Germinal center (tissue), 1 donor: ENCODE measurements around the gene C12orf42.
"Not testable (repeated sequence)": the region's sequence is repeated elsewhere in the genome, so short reads cannot be mapped to it uniquely, and the experiment has no call there.

Experiments
- DNase-seq: peaks from one replicate; pipeline ENCODE4 v3.0.0; 2012; ENCODE audit warnings: mixed read lengths, low spot score

Gene C12orf42

DNA sequence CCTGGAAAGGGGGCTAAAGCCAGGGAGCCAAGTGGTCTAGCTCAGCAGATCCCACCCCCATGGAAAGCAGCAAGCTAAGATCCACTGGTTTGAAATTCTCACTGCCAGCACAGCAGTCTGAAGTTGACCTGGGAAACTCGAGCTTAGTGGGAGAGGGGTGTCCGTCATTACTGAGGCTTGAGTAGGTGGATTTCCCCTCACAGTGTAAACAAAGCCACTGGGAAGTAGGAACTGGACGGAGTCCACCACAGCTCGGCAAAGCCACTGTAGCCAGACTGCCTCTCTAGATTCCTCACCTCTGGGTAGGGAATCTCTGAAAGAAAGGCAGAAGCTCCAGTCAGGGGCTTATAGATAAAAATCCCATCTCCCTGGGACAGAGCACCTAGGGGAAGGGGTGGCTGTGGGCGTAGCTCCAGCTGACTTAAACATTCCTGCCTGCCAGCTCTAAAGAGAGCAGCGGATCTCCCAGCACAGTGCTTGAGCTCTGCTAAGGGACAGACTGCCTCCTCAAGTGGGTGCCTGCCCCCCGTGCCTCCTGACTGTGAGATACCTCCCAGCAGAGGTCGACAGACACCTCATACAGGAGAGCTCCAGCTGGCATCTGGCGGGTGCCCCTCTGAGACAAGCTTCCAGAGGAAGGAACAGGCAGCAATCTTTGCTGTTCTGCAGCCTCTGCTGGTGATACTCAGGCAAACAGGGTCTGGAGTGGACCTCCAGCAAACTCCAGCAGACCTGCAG lies 70.8 kb downstream of the C12orf42 start:
- not testable (repeated sequence) for DNase-seq

DNA sequence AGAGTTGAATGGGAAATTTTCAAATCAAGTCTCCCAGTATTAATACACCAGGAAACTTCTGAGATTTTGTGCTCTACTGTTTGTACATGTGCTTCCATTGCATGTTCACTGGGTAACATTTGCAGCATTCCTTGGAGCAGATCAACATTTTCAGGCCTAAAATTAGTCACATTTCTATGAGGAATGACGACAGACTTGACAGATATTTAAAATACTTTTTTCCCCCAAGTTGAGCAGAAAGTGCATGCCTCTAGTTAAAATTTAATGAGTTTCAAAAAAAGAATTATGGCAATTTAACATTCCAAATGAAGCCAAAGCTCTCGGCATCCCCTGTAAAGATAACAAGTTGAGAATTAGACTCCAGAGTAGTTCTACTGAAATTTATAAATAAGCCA lies 72.3 kb downstream of the C12orf42 start:
- DNase-seq: no peak

DNA sequence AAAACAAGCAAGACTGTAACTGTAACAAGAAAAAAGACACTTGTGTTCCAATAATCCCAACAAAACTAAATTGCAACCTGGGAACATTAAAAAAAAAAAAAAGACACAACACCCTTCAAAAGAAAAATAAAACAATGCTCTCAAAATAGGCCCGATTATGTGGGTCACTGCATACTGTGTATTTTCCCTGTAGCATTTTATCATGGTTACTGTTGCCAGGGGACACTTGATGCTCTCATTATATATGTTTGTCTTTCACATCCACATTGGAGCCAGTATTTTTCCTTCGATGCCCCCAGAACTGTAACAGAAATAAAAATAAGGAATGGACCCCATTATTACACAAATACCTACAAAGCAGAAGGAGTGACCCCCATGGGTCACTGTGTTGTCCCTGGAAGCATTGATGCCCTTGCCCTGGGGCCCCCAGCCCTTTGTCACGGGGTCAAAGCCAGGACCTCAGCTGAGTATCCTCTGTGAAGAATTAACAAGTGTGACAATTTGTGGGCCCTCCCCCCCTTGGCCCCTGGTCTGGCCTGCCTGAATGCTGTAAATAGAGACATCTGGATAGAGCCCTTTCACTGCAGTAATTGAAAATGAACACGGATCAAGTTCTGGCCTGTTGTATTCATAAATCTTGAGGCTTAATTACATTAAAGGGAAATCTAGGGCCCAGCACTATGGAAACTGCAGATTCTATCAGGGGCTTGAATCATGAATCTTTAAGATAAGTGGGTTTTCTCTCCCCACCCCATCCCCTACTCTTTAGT lies 72.8 kb downstream of the C12orf42 start:
- DNase-seq: no peak

DNA sequence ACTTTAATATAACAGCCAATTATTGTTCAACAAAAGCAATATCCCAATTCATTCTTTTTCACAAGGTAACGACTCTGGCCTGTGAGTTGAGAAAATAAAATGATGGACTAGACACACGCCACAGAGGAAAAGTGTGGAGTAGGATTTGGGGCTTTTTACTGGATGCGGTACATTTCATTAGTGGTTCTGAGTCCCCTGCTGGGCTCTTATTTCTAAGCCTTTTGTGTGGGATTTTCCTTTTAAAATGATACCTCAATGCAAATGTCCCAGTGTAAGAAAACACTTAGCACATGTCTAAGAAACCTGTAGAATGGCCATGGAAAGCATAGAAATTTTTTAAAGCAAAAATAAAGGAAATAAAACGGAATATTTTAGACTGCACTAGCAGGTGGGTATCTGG lies 73.4 kb downstream of the C12orf42 start:
- no peak for DNase-seq

DNA sequence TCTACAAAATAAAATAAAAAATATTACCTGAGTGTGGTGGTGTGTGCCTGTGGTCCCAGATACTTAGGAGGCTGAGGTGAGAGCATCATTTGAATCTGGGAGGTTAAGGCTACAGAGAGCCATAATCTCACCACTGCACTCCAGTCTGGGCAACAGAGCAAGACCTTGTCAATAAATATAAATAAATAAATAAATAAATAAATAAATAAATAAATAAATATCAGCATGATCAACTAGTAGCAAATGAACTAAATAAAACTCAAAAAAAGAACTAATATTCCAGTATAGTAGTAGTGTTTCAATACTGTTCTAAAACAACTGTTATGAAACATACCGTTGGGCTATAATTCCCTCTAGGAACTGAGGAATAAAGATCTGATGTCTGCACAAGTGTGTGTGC lies 74.4 kb downstream of the C12orf42 start:
- DNase-seq: no peak

DNA sequence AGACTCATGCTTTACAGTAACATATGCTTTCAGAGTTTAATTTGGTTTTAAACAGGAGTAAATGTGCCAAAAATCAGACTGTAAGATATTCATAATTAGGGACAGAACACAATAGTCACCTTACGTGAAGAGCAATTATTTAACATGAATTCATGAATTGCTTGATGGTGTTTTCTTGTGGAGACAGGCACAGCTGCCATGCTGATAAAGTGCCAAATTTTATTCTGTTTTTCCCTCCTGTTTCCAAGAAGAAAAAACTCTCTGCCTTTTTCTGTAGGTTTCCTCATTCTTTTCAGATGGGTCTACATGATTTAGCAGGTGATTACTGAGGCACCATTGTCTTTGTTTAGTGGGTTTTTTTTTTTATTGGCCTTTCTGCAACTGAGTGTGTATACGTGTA lies 80.1 kb downstream of the C12orf42 start:
- no peak for DNase-seq

DNA sequence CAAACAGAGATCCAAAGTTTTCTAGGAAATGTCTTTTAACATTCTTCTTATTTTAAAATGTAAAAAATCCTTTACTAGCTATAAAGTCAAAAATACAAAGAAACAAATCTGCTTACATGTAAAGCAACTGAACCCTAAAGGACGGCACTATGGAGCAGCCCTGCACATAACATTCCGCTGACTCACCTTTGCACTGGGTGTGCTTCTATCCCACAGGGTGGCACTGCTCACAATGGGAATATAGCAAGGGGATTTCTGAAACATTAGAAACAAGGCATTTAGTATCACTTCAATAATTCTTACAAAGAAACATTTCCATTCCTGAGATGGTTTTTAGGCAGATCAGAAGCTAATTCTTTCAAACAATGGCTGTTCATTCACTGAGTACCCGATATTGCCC lies 94.3 kb downstream of the C12orf42 start:
- DNase-seq: no peak

DNA sequence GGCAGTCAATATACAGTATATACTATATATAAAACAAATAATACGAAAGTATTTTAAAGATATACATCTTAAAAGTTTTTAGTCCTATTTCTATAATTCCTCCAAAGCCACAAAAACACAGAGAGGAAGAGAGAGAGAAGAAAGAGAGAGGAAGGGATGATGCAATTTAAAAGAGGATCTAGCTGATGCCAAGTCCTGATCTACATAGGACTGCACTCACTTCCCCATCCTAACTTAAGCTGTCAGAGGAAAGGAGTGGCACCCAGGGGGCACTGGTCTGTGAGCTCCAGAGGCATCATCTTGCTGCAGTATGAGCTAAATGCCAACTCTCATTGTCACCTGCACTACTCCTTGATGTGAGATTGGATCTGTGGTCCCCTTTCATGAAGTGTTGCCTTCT lies 95.8 kb downstream of the C12orf42 start:
- no peak for DNase-seq

DNA sequence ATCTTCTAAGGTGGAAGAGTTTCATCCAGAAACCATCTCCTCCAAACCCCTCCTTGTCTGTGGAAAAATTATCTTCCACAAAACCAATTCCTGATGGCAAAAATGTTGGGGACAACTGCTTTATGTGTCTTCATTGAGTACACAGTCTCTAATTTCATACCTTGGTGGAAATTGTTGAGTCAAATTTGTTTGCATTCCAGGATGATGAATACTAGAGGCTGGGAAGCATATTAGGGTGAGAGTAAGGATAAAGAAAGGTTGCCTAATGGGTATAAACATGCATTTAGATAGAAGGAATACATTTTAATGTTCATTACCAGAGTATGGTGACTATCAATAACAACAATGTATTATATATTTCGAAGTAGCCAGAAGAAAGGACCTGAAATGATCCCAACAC lies 98.2 kb downstream of the C12orf42 start:
- no peak for DNase-seq

DNA sequence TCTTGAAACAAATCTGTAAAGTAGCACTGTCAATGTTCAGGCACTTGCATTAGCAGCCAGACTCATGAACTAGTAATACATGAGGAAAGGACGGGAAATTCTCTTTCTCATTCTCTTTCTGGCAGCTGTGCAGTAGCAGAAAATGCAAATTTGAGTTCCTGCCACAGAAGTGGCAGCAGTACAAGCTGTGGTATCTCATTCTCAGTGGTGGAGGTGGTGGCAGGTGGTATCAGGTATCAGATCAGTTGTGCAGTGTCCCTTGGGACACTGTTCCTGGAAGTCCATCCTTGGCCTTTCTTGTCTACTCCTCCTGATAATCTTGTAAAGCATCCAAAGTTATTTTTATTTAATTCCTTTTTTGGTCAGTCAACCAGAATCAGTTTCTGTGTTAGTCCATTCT lies 103.0 kb downstream of the C12orf42 start:
- no peak for DNase-seq

DNA sequence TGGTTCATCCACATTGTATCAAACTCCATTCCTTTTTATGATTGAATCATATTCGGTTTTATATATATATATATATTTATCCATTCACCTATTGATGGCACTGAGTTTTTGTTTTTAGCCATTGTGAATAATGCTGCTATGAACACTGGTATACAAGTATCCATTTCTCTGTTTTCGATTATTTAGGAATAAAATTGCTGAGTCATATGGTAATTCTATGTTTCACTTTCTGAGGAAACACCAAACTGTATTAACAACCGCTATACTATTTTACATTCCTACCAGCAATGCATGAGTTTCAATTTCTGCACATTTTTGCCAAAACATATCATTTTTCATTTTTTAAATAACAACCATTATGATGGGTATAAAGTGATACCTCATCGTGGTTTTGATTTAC lies 104.7 kb downstream of the C12orf42 start:
- no peak for DNase-seq

DNA sequence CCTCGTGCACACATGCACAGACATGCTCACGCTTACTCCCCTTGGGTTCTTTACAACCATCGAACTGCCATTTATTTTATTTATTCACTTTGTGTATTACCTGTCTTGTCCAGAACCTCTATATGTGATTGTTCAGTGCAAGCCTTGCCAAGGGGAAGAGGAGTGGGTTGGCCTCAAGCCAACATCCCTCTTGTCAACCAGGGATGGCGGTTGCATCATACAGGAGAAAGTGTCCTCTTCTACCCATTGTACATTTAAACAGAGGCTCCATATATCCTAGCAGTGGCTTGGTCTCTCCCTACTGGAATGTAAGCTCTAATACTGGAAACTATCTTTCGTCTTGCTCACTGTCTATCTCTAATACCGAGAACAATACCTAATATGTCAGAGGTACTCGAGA lies 108.4 kb downstream of the C12orf42 start:
- DNase-seq: no peak

DNA sequence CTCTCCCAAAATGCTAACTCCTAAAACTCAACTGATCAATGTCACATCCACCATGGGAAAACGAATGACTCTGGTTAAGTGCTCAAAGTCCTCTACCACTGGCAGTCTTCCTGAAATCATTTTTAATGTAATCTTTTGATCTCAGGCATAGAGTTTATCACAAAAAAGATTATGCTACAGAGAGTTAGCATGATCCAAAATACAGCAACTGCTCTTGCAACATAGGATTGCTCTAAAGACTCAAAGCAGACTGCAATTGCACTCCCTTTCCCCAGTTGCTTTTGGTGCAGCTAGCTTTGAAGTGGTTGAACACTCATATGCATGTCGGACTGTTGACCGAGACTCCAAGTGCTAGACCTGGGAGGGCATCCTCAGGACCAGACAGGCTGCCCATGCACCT lies 109.3 kb downstream of the C12orf42 start:
- DNase-seq: no peak

DNA sequence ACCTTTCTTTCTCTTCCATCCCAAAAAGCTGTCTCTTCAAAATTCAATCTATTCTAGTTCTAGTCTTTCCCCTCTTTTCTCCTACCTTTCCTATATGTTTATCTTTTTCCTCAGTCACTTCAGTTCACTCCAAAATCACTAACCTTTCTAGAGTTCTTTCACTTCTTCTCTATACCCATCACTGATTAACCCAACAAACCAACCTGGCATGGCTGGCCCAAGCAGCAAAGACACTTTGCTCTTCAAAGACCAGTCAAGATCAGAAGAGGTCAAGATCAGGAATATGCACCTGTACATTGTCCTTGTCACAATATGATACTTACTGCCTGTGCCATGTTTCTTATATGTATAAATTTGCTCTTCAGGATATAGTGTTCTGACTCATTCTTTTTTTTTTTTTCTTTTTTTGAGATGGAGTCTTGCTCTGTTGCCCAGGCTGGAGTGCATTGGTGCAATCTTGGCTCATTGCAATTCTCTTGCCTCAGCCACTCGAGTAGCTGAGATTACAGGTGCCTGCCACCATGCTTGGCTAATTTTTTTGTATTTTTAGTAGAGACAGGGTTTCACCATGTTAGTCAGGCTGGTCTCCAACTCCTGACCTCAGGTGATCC lies 112.9 kb downstream of the C12orf42 start:
- no peak for DNase-seq

DNA sequence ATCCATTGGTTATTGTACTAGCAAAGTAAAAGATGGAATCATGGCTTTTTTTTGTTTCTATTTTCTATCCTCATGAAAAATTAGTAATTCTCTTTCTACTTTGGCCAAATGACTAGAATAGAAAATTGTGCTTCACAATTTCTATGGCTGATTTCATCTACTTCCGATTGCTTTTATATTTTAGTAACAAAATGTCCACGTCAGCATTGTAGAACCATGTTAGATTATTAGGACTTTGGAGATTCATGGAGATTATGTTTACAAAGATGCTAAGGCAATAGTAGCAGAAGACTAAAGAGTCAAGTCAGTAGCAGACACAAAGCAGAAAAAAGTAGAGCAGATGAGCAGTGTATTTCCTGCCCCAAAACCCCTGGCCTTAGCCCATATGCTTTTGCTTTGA lies 113.6 kb downstream of the C12orf42 start:
- no peak for DNase-seq

DNA sequence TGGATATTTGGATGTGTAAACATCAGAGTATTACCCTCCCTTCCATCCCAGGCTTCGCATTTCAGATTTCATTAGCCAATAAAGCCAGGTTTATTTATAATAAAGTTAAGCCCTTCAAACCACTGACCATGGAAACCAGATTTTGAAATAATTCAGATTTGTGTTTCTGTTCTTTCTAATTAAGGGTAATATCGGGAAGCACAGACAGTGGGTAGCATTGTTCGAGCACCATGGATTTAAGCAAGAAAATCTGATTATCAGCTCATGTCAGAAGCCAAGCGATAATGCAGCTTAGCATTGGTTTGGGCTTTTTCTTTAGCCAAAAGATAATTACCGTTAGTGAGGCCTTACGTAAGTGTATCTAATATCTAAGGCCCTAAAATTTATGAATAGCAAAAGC lies 116.1 kb downstream of the C12orf42 start:
- no peak for DNase-seq

DNA sequence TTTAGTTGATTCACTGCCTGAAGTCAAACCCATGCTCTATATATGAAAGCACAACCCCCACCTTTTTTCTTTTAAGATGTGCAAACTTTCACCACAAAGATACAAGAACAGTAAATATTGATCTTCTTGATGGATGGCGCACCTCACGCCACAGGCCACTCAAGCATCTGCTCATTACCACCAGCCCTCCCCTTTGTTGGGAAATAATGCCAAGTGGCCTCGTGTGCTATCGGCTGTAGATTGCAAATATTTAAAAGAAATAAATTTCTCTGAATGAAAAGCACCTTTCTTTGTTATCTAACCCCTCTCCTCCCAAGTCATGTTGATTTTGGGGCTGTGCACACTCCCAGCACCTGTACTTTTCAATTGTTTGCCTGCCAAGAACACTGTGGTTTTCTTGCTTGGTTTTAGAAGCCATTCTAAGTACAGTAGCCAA lies 122.7 kb downstream of the C12orf42 start:
- DNase-seq: no peak

DNA sequence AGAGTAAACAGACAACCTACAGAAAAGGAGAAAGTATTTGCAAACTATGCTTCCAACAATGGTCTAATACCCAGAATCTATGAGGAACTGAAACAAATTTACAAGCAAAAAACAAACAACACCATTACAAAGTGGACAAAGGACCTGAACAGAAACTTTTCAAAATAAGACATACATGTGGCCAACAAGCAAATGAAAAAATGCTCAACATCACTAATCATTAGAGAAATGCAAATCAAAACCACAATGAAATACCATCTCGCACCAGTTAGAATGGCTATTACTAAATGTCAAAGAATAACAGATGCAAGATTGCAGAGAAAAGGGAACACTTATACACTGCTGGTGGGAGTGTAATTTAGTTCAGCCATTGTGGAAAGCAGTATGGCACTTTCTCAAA lies 125.8 kb downstream of the C12orf42 start:
- DNase-seq: no peak

DNA sequence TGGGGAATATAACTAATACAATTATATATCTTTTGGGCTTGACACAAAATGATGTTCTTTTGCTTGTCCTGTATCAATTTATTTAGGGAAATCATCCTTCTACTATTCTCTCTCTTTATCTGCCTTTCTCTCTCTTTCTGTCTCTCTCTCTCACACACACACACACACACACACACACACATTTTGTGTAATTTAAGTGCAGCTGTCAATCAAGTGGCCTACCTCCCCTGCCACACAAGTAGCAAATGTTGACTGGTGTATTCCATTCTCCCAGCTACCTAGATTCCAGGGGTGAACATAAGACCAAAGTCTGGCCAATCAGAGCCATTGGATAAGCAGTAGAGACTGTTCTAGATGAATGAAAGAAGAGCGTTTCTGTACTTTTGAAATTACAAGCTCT lies 127.6 kb downstream of the C12orf42 start:
- DNase-seq: no peak

DNA sequence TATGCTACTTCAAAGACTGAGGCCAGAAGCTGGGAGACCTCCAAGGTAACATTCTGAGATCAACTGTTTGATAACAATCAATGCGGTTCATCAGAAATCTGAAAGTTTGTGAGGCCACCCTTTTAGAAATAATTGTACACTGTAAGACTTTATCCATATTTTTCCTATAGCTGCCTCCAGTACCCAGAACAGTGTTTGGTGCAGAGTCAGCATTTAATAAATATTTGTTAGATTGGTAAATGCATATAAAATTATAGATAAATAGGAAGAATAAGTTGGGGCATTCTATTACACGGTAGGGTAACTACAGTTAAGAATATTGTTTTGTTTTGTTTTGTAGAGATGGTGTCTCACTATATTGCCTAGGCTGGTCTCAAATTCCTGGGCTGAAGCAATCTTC lies 141.4 kb downstream of the C12orf42 start:
- DNase-seq: no peak

DNA sequence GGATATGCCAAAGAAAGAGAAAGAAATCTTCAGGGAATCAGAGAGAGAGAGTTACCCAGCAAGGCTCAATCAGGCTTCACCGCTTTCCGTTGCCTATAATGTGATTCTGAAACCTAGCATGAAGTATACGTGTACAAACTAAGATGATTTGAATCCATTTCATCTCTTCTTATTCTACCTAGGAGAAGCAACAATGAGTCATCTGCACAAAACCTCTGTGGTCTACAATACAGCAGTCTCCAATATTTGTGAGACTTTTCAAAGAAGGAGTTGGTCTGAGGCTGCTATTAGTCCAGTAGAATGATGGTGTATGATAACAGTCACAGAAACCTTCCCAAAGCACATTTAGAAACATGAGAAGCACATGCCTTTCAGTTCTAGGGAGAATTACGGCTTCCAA lies 141.9 kb downstream of the C12orf42 start:
- no peak for DNase-seq

DNA sequence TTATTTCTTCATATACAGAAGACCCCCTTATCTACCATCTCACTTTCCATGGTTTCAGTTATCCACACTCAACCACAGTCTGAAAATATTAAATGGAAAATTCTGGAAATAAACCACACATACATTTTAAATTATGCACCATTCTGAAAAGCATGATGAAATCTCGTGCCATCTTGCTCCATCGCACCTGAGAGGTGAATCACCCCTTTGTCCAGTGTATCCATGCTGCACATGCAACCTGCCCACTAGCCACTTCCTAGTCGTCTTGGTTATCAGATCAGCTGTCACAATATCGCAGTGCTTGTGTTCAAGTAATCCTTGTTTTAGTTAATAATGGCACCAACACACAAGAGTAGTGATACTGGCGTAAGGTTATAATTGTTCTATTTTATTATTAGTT lies 145.7 kb downstream of the C12orf42 start:
- DNase-seq: no peak

DNA sequence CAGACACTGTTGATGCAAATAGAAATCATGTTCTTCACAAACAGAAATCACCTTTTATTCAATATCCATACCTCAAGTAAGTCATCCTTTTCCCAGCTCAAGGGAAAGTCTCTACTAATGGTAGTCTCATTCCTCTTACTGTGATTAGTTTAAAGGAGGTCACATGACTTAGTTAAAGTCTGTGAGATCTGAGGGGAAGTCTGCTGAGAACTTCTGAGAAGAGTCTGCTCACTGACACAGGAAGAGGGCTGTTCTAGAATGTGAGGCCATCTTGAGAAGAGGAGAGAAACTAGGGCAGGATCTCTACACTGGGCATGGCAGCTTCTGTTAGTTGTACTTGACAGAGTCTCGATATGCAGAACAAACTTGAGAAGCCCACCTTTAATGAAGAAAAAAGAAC lies 146.8 kb downstream of the C12orf42 start:
- DNase-seq: no peak
